Measurements from ENCODE around the gene CTAGE15.
"Not testable (repeated sequence)": the region's sequence is repeated elsewhere in the genome, so short reads cannot be mapped to it uniquely, and the experiment has no call there.

DNA sequence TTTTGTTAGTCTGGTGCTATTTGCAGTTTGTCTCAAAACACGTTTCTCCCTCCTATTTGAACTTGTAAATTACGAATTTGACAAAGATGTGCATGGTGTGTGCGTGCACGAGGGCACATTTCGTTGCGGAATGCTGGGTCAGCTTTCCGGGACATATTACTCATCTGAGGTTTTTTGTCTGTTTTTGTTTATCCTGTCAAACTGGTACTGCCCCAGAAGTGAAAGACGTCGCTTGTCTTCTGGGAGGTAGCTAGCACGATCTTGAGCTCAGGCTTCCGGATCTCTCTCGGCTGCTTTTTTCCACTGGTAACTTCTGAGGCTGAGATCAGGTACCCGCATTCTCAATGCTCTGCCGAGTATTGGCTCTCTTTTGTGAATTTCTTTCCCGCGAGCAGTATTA is 49.6 kb downstream of the CTAGE15 start:
- TF ChIP-seq, protein P1, sequence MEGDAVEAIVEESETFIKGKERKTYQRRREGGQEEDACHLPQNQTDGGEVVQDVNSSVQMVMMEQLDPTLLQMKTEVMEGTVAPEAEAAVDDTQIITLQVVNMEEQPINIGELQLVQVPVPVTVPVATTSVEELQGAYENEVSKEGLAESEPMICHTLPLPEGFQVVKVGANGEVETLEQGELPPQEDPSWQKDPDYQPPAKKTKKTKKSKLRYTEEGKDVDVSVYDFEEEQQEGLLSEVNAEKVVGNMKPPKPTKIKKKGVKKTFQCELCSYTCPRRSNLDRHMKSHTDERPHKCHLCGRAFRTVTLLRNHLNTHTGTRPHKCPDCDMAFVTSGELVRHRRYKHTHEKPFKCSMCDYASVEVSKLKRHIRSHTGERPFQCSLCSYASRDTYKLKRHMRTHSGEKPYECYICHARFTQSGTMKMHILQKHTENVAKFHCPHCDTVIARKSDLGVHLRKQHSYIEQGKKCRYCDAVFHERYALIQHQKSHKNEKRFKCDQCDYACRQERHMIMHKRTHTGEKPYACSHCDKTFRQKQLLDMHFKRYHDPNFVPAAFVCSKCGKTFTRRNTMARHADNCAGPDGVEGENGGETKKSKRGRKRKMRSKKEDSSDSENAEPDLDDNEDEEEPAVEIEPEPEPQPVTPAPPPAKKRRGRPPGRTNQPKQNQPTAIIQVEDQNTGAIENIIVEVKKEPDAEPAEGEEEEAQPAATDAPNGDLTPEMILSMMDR (IDR thresholded peaks at IDR 0.05; ENCODE audit: low read length): not testable (repeated sequence)
- TF ChIP-seq EZH2 (optimal IDR thresholded peaks at IDR 0.05; ENCODE audit: low read depth, low read length); EZH2phosphoT487 (IDR thresholded peaks at IDR 0.05; ENCODE audit: low read length): not testable (repeated sequence)

Measured in MM.1S (cell line).